Renal cortical epithelial cell (primary cell): Measurements from ENCODE around the gene NIBAN1. TPM values are rescaled to one million over a fixed set of nuclear protein-coding genes. Genes with fewer than 3 reads are reported as not detected.

Source experiments
- DNase-seq: peaks from one replicate; pipeline ENCODE4 v3.0.0-alpha.2; 2011; ENCODE audit warnings: low read depth
- total RNA-seq: library from RNA; depleted of rRNA; stranded (reverse); fragments of >200 nt; gene quantifications from 2 replicates; pipeline ENCODE4 v1.2.3, GENCODE V29; 2014

Gene NIBAN1
- total RNA-seq, 1 donor from 2014 or later: 30.2 TPM

- DNase-seq: no peak
Measured at GRCh38 chr1:184945029-184945428, 29.3 kb downstream of the NIBAN1 start.

DNA sequence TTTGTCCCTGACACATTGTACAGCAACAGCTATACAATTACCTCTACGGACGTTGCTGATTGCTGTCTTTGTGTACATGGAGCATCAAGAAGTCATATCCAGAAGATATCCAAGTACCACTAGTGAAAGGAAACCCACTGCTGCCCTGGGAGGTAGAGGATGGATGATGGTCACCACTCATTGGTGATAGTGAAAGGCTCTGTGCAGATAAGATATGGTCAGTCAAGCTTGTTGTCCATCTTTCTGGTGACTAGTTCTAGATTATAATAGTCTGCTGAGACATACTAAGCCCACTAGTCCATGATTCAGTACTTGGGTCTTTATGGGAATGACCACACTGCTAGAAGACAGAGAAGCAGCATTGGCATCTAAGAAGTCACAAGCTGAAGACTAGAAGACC lies 30.3 kb downstream of the NIBAN1 start:
- DNase-seq: no peak

- no peak for DNase-seq
Measured at GRCh38 chr1:184941735-184942134, 32.6 kb downstream of the NIBAN1 start.

GRCh38 chr1:184941410-184941733 lies 32.9 kb downstream of the NIBAN1 start:
- DNase-seq: no peak

DNA sequence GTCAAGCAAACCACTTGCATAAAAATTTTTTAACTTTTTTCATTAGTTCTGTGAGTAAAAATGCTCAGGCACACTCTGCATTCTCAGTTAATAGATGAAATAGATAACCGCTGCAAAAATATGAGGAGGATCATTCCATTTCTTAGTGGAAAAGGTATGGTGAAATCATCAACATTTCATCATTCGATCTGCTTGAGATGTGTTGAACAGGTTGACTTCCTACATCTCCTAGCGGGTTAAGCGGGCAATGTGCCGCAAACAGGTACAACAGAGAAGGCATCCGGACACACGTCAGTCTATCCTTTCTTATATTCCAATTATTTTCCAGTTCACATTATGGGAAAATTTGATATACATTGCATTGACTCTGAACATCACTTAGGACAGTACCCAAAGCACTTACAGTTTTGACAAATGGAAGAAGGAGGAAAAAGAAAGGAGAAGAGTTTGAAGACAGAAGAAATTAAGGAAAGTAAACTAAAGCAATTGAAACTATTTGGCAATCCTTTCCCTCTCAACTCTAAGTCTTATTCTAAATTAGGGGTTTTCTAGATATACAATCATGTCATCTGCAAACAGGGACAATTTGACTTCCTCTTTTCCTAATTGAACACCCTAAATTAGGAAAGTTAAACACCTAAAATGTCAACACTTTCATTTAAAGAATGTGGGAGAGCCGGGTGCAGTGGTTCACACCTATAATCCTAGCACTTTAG lies 33.5 kb downstream of the NIBAN1 start:
- no peak for DNase-seq

GRCh38 chr1:184940226-184940625 lies 34.1 kb downstream of the NIBAN1 start:
- DNase-seq: no peak

DNA sequence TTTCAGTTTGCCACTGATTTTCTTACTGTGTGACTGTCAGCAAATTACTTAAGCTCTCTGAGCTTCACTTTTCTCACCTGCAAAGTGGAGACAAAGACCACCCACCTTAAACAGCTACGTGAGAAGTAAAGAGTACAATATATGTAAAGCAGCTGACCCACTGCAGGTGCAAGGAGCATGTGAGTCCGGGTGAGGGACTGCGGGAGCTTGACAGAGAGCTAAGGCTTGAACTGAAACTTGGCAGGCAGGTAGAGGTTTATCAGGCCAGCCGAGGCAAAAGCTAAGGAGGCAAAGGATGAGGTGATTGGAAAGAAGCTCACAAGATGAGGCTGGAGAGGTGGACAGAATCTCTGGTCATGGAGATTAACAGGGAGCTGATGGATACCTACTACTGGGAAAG lies 36.6 kb downstream of the NIBAN1 start:
- no peak for DNase-seq

GRCh38 chr1:184935920-184936798 lies 38.1 kb downstream of the NIBAN1 start:
- no peak for DNase-seq

- DNase-seq: no peak
Measured at GRCh38 chr1:184933944-184934343, 40.4 kb downstream of the NIBAN1 start.

DNA sequence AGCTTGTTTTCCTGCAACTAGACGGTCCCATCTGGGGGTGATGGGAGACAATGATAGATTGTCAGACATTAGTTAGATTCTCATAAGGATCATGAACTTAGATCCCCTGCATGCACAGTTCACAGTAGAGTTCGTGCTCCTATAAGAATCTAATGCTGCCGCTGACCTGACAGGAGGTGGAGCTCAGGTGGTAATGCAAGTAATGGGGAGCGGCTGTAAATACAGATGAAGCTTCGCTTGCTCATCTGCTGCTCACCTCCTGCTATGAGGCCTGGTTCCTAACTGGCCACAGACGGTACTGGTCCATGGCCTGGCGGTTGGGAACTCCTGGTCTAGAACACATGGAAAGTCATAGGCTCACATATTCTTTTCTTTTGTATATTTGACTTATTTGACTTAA lies 42.0 kb downstream of the NIBAN1 start:
- no peak for DNase-seq

- no peak for DNase-seq
Measured at GRCh38 chr1:184931566-184931965, 42.7 kb downstream of the NIBAN1 start.

GRCh38 chr1:184930645-184931044 lies 43.7 kb downstream of the NIBAN1 start:
- DNase-seq: no peak

DNA sequence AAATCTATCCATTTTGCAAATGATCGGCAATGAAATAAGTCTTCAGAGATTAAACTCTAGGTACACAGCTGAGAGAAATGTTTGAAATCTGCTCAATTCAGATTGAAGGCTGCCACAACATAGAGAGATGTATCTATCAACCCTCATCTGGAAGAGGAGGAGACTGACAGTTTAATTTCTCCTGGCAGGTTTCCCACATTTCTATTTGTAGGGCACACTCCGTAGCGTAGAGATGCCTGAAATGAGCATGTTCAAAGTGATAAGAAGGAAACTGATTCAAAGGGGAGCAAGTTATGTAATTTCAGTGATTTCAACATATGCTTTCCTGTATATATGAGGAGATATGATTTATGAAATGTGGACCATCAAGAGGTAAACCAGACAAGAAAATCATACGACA lies 44.1 kb downstream of the NIBAN1 start:
- DNase-seq: no peak

DNA sequence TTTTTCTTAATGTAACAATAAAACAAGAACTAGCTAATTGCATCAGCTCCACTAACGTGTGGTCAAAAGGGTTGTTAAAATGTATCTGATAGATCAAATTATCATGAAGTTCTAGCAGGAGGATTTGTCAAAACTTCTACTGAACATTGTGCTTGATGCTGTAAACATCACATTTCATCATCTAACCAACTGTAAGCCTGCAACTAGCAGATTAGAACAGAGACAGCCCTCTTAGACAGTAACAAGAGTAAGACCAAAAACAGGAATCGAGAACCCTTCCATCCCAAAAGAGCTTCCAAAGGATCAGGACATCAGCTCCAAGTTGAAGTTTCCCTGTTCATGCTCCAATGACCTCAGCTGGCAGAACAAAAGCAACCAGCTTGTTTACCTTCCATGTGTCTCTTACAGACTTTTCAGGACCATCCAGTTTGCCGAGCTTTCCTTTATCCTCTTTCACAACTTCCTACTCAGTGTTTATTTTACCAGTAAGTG lies 44.6 kb downstream of the NIBAN1 start:
- DNase-seq: peak; percentile 54

GRCh38 chr1:184928394-184928793 lies 45.9 kb downstream of the NIBAN1 start:
- DNase-seq: no peak

Other genes with a start within 250 kb of the NIBAN1 start
- 43.2 and 76.7 TPM in 2 replicates for gene EDEM3, start 219.7 kb downstream of the NIBAN1 start, total RNA-seq
- gene RNF2, start 71.0 kb upstream of the NIBAN1 start, total RNA-seq: 31.3 and 80.4 TPM in 2 replicates
- 12.5 and 48.7 TPM in 2 replicates for gene TRMT1L, start 182.4 kb upstream of the NIBAN1 start, total RNA-seq
- gene SWT1, start 182.7 kb upstream of the NIBAN1 start, total RNA-seq: 3.8 and 7.7 TPM in 2 replicates